ACHN (cell line): ENCODE results near the gene BRD1.

Experiments
- DNase-seq: peaks from one replicate; pipeline ENCODE4 v3.0.0-alpha.2; 2015
- in situ Hi-C: cut with HindIII; loops from 2 replicates; pipeline ENCODE4 v1.10.0; 2017; ENCODE audit warnings: low sequenced_read_pairs, low pct_ligation_motif_present, low pct_unique_long_range_greater_than_20kb

BRD1 gene

DNA sequence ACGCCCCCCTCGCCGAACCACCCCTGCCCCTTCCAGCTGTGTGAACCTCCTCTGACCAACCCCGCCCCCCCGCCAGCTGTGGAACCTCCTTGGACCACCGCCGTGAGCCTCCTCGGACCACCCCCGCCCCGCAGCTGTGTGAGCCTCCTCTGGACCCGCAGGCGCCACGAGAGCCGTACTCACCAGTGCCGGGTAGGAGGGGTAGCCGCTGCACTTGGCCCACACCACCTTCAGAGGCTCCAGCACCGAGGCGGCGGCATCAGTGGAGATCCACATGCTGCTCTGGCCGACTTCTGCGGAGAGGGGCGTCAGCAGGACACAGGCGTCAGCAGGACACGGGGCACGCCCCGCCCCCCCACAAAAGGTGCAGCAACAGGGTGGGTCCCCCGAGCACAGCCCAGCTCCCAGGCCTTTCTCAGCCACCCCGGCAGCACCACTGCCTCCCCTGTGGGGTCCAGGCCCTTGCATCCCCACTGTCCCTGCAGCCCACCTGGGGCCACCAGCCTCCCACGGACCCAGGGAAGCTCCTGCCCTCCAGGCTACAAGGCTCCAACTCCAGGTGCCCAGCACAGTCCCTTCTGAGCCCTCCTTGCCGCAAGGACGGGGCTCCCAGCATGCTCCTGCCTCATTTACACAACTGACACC is 51.7 kb downstream of the BRD1 start:
- no peak for DNase-seq
- in situ Hi-C loops = no loop called here

DNA sequence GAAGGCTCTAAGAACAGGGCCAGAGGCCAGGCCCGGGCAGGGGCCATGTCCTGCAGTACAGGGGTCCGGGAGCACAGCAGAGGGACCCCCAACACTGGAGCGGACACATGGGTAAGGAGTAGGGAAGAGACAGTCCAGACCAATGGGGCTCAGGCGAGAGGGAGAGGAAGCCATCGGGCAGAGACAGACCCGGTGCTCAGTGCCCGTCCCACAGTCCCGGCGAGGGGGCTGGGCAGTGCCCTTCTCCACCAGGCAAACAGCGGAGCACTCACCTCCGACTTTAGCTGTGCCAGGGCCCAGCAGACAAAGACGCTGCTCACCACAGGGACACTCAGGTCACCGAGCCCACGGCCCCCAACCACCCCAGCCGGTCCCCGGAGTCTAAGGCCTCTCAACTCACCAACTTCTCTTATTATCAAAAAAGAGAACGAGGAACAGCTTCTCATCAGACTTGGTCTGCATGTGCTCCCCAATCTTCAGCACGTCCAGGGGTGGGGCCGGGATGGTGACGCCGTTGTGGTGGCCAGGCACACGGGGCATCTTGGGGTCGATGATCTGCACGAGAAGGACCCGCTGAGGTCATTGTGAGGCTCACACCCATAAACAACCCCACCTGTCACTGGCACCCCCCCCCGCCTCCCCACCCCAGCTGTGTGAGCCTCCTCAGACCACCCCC is 52.3 kb downstream of the BRD1 start:
- DNase-seq = no peak
- in situ Hi-C loops = no loop called here

DNA sequence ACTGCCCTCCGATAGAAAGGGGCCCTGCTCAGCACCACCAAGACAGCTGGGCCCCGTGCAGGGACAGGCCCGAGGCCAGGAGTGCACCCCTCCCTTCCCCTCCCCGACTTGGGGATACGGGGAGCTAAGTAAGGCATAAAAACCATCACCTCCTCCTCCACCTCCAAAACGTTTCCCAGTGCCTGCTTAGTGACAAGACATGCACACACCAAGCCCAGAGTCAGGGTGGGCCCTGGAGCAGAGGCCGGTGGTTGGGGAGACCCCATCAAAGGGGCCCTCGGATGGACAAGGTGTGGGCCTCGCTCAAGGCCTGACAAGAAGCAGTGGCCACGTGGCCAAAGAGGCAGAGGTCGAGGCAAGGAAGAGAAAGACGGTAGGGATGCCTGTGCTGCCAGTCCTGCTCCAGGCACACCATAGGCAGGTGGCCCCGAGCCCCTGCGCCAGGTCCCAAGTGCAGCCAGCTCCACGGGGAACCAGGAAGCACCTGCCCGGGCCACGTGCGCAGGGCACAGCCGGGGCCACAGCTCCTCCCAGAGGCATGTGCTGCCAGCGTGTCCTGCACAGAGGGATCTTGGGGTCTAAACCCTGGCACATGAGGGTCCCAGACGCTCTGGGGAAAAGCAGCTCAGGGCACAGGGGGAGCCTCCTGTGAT is 53.0 kb downstream of the BRD1 start:
- in situ Hi-C loops = no loop called here
- DNase-seq = no peak

DNA sequence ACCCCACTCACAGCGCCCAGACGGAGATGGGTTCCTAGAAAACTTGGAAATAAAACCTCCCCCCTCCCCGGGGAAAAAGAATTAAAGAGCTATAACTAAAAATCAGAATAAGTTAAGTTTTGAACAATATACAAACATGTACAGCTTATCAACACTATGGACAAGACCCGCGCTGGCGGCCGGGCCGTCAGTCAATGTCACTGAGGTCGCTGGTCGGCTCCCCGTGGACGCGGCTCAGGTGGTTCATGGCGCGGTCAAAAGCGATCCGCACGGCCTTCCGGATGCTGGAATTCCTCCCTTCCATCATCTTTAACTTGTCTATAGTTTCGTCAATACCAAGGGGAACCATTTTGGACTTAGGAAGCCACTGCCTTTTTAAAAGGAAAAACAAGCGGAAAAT is 53.6 kb downstream of the BRD1 start:
- in situ Hi-C loops = no loop called here

GRCh38 chr22:49773531-49773930 is 54.1 kb downstream of the BRD1 start:
- DNase-seq = no peak
- in situ Hi-C loops = no loop called here

More for the DNA sequence above, 53.6 kb downstream of the BRD1 start:
- no peak for DNase-seq

DNA sequence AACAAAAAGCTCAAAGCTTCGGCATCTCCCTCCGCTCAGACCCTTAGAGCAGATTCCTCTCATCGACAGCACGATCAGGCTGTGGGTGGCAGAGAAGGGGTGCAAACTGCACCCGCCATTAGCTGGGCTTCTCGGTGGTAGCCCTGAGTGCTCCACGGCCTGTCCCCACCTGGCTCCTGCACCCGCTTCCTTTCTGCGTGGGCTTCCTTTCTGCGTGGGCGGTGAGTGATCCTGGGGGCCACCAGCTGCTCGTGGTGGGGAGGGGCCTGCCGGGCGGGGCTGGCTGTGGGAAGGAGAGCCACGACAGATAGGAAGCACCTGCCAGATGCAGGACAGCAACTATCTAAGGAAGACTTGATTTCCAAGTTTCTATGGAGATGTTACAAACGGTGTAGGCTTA is 55.0 kb downstream of the BRD1 start:
- DNase-seq = no peak
- in situ Hi-C loops = no loop called here

DNA sequence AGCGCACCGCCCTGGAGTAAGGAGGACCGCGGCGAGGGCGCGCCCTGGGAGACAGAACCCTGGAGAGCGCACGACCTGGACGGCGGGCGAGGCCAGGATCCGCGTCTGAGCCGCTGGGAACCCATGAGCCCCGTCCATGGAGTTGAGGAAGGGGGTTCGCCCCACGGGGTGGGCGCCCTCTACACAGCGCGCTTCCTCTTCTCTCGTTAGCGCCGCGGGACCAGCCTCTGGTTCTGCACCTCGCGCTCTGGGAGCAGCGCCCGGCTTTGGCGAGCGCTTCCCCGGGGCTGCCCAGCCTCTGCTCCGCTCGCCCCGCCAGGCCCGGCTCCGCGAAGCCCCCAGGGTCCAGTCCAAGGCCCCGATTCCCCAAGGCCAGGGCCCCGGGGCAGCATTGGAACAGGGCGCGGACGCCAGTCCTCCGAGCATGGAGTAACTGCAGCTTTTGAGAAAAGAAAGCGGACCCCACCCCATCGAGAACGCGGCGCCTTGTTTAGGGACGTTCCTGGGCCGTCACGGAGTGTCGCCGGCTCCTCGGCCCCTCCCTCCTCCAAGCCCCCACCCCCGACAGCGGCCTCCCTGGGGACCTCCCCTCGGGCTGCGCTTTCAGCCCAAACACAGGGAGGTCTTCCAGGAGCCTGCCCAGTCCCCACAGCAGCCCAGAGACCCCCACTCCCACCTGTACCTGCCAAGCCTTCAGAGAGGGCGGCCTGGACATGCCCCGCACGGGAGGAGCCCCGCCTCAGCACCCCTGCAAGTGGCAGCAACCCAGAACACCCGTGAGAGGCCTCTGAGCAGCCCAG is 56.2 kb downstream of the BRD1 start:
- DNase-seq = no peak
- in situ Hi-C loops = no loop called here

GRCh38 chr22:49770547-49771265 is 57.0 kb downstream of the BRD1 start:
- no peak for DNase-seq
- in situ Hi-C loops = no loop called here

- DNase-seq = no peak
- in situ Hi-C loops = no loop called here
Measured at GRCh38 chr22:49769691-49770546, 57.8 kb downstream of the BRD1 start.

- in situ Hi-C loops = no loop called here
- no peak for DNase-seq
Measured at GRCh38 chr22:49768951-49769690, 58.6 kb downstream of the BRD1 start.

DNA sequence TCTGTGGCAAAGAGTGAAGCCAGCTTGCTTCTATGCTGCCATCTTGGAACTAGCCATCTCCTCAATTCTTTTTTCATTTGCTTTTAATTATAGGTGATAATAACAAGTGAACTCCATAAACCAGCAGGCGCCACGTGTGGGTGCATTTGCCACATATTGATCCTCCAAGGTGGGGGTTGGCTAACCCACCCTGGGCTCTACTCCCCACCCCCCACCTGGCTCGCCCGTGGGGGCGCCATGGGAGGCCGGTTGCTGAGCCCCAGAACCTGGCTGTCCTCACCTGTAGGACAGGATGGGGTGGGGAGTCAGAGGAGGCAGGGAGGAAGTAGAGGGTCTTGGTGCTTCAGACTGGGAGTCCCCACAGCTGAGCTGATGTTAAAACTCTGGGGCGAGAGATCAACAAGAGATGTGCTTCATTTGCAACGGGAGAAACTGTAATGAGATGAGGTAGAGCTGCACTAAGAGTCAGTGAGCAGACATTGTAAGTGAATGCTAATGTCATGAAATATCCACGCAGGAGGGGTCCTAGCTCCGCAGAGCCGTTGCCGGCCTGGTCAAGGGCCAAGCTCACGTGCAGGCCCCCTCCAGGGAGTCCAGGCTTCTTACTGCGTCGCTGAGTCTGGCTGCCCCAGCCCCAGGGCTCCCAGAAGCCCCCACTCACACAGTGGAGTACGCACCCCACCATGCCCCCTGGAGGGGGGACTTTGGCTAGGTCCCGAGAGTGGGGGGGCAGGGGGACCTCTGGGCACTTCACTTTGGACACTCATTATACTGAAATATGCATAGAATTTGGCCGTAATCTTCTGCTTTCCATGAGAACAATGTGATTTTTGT is 59.4 kb downstream of the BRD1 start:
- in situ Hi-C loops = no loop called here

GRCh38 chr22:49767355-49768062 is 60.2 kb downstream of the BRD1 start:
- DNase-seq = peak; percentile 53
- in situ Hi-C loops = no loop called here

More for the DNA sequence above, 59.4 kb downstream of the BRD1 start:
- no peak for DNase-seq

GRCh38 chr22:49765951-49766350 is 61.7 kb downstream of the BRD1 start:
- no peak for DNase-seq
- in situ Hi-C loops = no loop called here

- in situ Hi-C loops = no loop called here
- no peak for DNase-seq
Measured at GRCh38 chr22:49765091-49765771, 62.4 kb downstream of the BRD1 start.

DNA sequence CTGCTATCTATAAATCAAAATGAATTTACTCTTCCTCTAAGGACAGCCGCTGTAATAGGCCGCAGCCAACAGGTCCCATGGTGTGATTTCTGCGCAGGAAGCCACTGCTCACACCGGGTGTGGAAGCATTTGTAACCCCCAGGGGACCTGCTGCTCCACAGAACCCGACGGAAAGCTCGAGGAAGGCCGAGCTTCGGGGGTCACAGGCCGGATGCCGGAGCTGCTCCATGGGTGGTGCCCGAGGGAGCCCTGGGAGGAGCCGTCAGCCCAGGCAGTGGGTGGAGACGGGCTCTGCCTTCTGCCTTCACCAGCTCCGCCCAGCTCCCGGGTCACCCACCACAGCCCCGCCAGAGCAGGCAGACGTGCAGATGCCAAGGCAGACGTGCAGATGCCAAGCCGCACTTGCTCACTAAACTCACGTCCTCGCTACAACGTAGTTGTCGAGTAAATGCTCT is 63.5 kb downstream of the BRD1 start:
- no peak for DNase-seq
- in situ Hi-C loops = no loop called here
